IPS DF 4.7 (cell line): ENCODE results near the gene AGBL3.
"Not testable (repeated sequence)": the region's sequence is repeated elsewhere in the genome, so short reads cannot be mapped to it uniquely, and the experiment has no call there.

Experiments
- DNase-seq: peaks from one replicate; pipeline ENCODE4 v3.0.0-alpha.2; 2013; ENCODE audit warnings: low spot score; ENCODE audit errors: extremely low read depth

AGBL3 gene

GRCh38 chr7:135075716-135076115 is 89.4 kb downstream of the AGBL3 start:
- no peak for DNase-seq

GRCh38 chr7:135076882-135077281 is 90.6 kb downstream of the AGBL3 start:
- no peak for DNase-seq

GRCh38 chr7:135077642-135078041 is 91.3 kb downstream of the AGBL3 start:
- DNase-seq, result no peak

GRCh38 chr7:135078051-135078450 is 91.7 kb downstream of the AGBL3 start:
- no peak for DNase-seq

GRCh38 chr7:135079068-135079467 is 92.8 kb downstream of the AGBL3 start:
- no peak for DNase-seq

GRCh38 chr7:135083005-135083404 is 96.7 kb downstream of the AGBL3 start:
- DNase-seq, result no peak

- no peak for DNase-seq
Observed at GRCh38 chr7:135088566-135088965, 102.3 kb downstream of the AGBL3 start.

- no peak for DNase-seq
Observed at GRCh38 chr7:135091717-135092116, 105.4 kb downstream of the AGBL3 start.

- no peak for DNase-seq
Observed at GRCh38 chr7:135094472-135095237, 108.3 kb downstream of the AGBL3 start.

GRCh38 chr7:135095450-135095849 is 109.1 kb downstream of the AGBL3 start:
- DNase-seq, result no peak

GRCh38 chr7:135098391-135098790 is 112.1 kb downstream of the AGBL3 start:
- DNase-seq, result no peak

- DNase-seq, result no peak
Observed at GRCh38 chr7:135100856-135101255, 114.5 kb downstream of the AGBL3 start.

- DNase-seq, result no peak
Observed at GRCh38 chr7:135102372-135102771, 116.1 kb downstream of the AGBL3 start.

- no peak for DNase-seq
Observed at GRCh38 chr7:135109562-135109961, 123.3 kb downstream of the AGBL3 start.

GRCh38 chr7:135109976-135110375 is 123.7 kb downstream of the AGBL3 start:
- no peak for DNase-seq

- no peak for DNase-seq
Observed at GRCh38 chr7:135111379-135111778, 125.1 kb downstream of the AGBL3 start.

GRCh38 chr7:135114622-135115021 is 128.3 kb downstream of the AGBL3 start:
- DNase-seq, result no peak

- DNase-seq, result no peak
Observed at GRCh38 chr7:135117096-135117495, 130.8 kb downstream of the AGBL3 start.

GRCh38 chr7:135121868-135122267 is 135.6 kb downstream of the AGBL3 start:
- DNase-seq, result no peak

- DNase-seq, result not testable (repeated sequence)
Observed at GRCh38 chr7:135124631-135125030, 138.3 kb downstream of the AGBL3 start.

GRCh38 chr7:135128931-135129330 is 142.6 kb downstream of the AGBL3 start:
- no peak for DNase-seq

- no peak for DNase-seq
Observed at GRCh38 chr7:135129579-135129978, 143.3 kb downstream of the AGBL3 start.

GRCh38 chr7:135143885-135144668 is 157.8 kb downstream of the AGBL3 start:
- no peak for DNase-seq
